ENCODE data around the gene PACS1. TPM values are rescaled to one million over a fixed set of nuclear protein-coding genes. Genes with fewer than 3 reads are reported as not detected.
A peak's percentile ranks its signal among the peaks of the same experiment; 100 is the strongest.

The PACS1 gene
- total RNA-seq, 6 experiments from 2014 or later, result 5.8 to 23.7 (median 12.5) TPM

GRCh38 chr11:66045177-66045639 is 24.9 kb upstream of the PACS1 start:
- intact Hi-C loops (cut with DNase I), result no loop called here
- H3K27me3 ChIP-seq, result no peaks in the 10 kb centered on the region
- TF ChIP-seq CTCF (IDR thresholded peaks at IDR 0.05) (peak; percentile 75 to 94 (median 90)), POLR2A (IDR thresholded peaks at IDR 0.05) (no peak)
- no peak overlapping the region for H3K4me3 ChIP-seq
- 15% methylated on average over 4 of the region's 11 CpGs for WGBS (ENCODE audit: insufficient coverage, low coverage, low lambda C conversion rate, missing lambda C conversion rate)
- no peaks in the 10 kb centered on the region for H3K36me3 ChIP-seq
- no peak overlapping the region for H3K27ac ChIP-seq
- ATAC-seq (peak; percentile 83 to 94 (median 90)), DNase-seq (peak; percentile 77 to 78 (median 77))
- no peaks in the 10 kb centered on the region for H3K4me1 ChIP-seq
- no peaks in the 10 kb centered on the region for H3K9me3 ChIP-seq

DNA sequence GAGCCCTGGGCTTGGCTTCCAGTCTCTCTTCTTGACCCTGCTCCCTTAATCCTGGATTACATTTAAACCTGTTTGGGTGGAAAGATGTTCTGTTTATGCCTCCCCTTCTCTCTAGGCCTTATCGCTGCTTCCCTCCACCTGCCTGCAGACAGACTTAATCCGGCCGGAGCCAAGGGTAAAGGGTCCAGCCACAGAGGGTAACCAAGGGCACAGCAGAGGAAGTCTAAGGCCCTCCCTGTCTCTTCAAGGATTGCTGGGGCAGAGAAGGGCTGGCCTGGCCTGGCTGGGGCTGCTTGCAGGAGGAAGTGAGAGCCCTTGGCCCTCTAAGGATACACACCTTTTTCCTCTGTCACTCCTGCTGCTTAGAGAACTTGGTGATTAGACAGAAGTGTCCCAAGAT is 23.2 kb upstream of the PACS1 start:
- WGBS (ENCODE audit: insufficient coverage, low coverage, low lambda C conversion rate, missing lambda C conversion rate), result no CpG with 5 or more reads among the region's 3 CpGs
- no peak for TF ChIP-seq POLR2A (IDR thresholded peaks at IDR 0.05)
- TF ChIP-seq CTCF (IDR thresholded peaks at IDR 0.05), result no peak
- intact Hi-C loops (cut with DNase I), result no loop called here
- Histone ChIP-seq H3K27me3 (no peaks in the 10 kb centered on the region), H3K4me1 (peaks cover 0 to 10% (median 0%) of the 10 kb centered on the region in 4 donors), H3K9me3 (no peaks in the 10 kb centered on the region), H3K27ac (no peak overlapping the region), H3K36me3 (no peaks in the 10 kb centered on the region), H3K4me3 (no peak overlapping the region)
- DNase-seq (no peak), ATAC-seq (no peak)

- no peaks in the 10 kb centered on the region for H3K9me3 ChIP-seq
- intact Hi-C loops (cut with DNase I), result no loop called here
- no peak overlapping the region for H3K4me3 ChIP-seq
- H3K27me3 ChIP-seq, result no peaks in the 10 kb centered on the region
- H3K4me1 ChIP-seq, result peaks cover 0 to 10% (median 0%) of the 10 kb centered on the region in 4 donors
- H3K27ac ChIP-seq, result no peak overlapping the region
- no peaks in the 10 kb centered on the region for H3K36me3 ChIP-seq
- ATAC-seq (no peak), DNase-seq (no peak)
- no peak for TF ChIP-seq CTCF (IDR thresholded peaks at IDR 0.05)
- TF ChIP-seq POLR2A (IDR thresholded peaks at IDR 0.05), result no peak
- WGBS (ENCODE audit: insufficient coverage, low coverage, low lambda C conversion rate, missing lambda C conversion rate), result 65% methylated on average over 3 of the region's 11 CpGs
Observed at GRCh38 chr11:66047541-66048365, 22.3 kb upstream of the PACS1 start.

GRCh38 chr11:66048547-66049323 is 21.3 kb upstream of the PACS1 start, which contains the start of gene GAL3ST3:
GAL3ST3 (minus strand) TSS chr11:66049161; CDS start chr11:66045415, 3,746 bp downstream.
- TF ChIP-seq CTCF (IDR thresholded peaks at IDR 0.05) (no peak), POLR2A (IDR thresholded peaks at IDR 0.05) (no peak)
- H3K27me3 ChIP-seq, result no peaks in the 10 kb centered on the region
- no peaks in the 10 kb centered on the region for H3K9me3 ChIP-seq
- DNase-seq (no peak), ATAC-seq (no peak)
- peaks cover 0 to 18% (median 3%) of the 10 kb centered on the region in 4 donors for H3K4me1 ChIP-seq
- no peaks in the 10 kb centered on the region for H3K36me3 ChIP-seq
- no peak within 1 kb of the TSS for H3K27ac ChIP-seq
- 29% methylated on average over 11 of the region's 39 CpGs for WGBS (ENCODE audit: insufficient coverage, low coverage, low lambda C conversion rate, missing lambda C conversion rate)
- H3K4me3 ChIP-seq, result no peak within 1 kb of the TSS
- intact Hi-C loops (cut with DNase I), result no loop called here

Data from right lobe of liver (tissue), 6 donors.